Midbrain (tissue), 1 donor: ENCODE data around the gene INSYN2A.

Experiments used
- DNase-seq: peaks from one replicate; lab custom pipeline; 2025; lab: John Stamatoyannopoulos, UW

Gene INSYN2A

DNA sequence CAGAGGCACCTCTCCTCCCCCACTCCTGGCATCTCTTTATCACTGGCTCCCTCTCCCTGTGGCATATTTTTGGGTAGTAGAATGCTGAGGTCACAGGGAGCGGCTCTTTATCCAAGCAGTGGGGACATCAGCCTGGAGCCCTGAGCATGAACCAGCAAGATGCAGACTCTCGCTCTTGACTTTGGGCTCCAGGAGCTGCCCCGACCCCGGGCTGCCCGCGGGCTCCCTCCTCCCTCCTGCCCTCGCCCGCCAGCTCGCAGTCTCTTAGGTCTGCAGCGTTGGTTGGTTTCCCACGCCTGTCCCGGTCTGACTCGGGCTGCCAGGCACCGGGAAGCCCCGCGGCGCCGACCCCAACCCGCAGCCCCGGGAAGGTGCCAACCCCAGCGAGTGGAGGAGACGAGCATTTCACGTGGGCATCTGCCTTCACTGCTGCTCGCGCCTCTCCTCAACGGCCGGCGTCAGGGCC is 1.3 kb downstream of the INSYN2A start:
- no peak for DNase-seq

GRCh38 chr10:127194599-127194998 is 1.8 kb downstream of the INSYN2A start:
- DNase-seq, result no peak

GRCh38 chr10:127194111-127194510 is 2.3 kb downstream of the INSYN2A start:
- DNase-seq, result no peak

DNA sequence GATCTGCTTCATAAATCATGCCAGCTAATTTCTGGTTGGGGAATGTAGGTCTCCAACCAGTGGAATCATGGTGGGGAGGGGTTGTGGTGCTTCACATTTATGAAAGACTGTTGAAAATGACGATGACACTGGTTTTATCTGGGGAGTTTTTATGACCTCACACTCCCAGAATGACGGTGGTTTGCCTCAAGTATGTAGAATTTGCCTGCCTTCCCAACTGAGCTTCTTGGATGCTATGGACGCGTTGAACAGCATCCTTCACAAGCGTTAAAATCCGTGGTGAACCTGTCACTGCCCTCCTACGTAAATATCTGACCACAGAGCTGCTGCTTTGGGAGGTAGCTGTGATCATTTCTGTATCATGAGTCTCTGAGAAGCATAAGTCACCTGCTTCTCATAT is 3.3 kb downstream of the INSYN2A start:
- DNase-seq, result no peak

GRCh38 chr10:127190427-127190826 is 6.0 kb downstream of the INSYN2A start:
- no peak for DNase-seq

DNA sequence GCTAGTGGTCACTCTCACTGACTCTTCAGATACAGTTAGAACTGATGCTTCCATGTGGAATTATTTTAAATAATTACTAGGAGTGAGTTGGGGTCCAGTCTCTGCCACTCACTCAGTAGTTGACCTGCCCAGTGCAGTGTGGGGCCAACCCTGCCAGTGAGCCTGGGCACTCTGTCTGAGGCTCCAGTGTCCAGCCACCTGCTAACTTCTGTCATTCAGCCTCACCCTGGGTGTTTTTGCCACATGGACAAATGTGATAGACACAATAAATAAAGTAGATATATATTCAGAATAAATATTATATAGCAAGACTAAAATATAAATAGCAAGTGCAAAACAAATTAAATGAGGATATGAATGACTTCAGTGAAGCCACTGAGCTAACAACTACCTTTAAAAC is 7.2 kb downstream of the INSYN2A start:
- DNase-seq, result no peak

DNA sequence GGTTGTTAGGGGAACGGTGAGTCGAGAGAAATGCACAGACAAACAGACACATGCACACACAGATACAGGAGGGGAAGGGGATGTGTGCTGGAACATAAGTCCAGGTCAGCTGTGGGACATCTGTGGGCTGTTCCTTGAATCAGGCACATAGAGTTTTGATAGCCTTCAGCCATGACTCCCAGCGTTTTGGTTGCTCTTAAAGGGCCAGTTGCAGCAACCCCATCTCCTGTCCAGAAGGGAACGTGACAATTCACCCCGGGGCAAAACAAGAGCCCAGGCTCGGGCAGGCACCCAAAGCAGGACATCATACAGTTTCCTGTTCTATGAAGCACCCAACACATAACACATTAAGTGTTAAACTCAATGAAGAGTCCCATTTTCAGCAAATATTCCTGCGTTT is 9.6 kb downstream of the INSYN2A start:
- DNase-seq, result no peak

DNA sequence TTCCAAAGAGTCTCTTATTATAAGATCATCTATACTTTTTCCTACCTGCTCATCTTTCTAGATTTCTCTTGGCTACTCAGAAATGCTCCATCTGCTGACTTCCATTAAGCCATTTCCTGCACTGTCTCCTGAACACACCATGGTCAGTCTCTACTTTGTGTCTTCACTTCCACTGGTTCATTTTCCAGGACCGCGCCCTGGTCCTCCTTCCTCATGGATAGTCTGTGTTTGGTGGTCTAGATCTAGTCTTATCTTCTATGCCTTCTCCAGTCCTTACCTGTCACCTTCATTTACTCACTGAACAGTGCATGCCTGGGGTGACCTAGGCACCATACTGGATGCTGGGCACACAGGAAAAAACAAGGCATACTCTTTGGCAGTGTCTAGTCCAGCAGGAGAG is 11.8 kb downstream of the INSYN2A start:
- DNase-seq, result no peak

GRCh38 chr10:127182161-127182560 is 14.2 kb downstream of the INSYN2A start:
- DNase-seq, result no peak

- no peak for DNase-seq
Measured at GRCh38 chr10:127179612-127180250, 16.7 kb downstream of the INSYN2A start.

DNA sequence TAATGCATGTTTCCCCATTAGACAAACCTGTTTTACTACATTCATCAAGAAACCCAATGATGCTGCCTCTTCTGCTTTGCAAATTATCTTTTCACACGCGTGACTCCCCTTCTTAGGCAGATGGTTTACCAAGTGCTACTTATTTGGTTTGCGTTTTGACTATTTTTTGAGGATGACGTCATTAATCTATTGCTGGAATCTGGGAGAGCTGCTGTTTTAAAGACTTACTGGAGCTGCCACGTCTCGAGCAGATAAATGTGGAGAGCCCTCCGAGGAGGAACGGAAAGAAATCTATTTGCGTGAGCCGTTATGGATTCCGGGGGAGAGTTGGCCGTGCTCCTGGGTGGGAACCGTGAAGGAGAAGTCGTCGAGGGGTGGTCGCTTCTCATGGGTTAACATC is 19.7 kb downstream of the INSYN2A start:
- no peak for DNase-seq

GRCh38 chr10:127175357-127176110 is 20.9 kb downstream of the INSYN2A start:
- no peak for DNase-seq

- no peak for DNase-seq
Measured at GRCh38 chr10:127174866-127175265, 21.5 kb downstream of the INSYN2A start.

- DNase-seq, result peak; percentile 50
Measured at GRCh38 chr10:127168261-127168660, 28.1 kb downstream of the INSYN2A start.

DNA sequence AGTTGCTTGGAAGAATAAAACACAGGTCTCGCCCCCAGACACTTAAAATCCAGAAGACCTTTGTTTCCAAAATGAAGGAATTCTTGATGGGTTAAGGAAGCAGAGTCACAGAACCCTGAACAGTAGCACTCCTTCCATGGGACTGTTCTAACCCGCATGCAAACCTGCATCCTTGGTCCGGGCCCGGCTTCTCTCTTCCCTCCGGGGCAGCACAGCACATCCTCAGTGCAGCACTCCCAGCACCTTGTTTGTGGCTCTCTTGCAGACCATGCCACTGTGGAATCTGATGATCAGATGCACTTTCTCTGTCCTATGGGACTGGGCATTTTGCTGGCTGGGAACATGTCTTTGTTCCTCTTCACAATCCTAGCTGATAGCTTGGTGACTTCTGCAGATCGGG is 33.5 kb downstream of the INSYN2A start:
- DNase-seq, result no peak

GRCh38 chr10:127161482-127161881 is 34.9 kb downstream of the INSYN2A start:
- DNase-seq, result no peak

GRCh38 chr10:127159648-127160245 is 36.6 kb downstream of the INSYN2A start:
- DNase-seq, result no peak

- DNase-seq, result no peak
Measured at GRCh38 chr10:127158662-127159061, 37.7 kb downstream of the INSYN2A start.

DNA sequence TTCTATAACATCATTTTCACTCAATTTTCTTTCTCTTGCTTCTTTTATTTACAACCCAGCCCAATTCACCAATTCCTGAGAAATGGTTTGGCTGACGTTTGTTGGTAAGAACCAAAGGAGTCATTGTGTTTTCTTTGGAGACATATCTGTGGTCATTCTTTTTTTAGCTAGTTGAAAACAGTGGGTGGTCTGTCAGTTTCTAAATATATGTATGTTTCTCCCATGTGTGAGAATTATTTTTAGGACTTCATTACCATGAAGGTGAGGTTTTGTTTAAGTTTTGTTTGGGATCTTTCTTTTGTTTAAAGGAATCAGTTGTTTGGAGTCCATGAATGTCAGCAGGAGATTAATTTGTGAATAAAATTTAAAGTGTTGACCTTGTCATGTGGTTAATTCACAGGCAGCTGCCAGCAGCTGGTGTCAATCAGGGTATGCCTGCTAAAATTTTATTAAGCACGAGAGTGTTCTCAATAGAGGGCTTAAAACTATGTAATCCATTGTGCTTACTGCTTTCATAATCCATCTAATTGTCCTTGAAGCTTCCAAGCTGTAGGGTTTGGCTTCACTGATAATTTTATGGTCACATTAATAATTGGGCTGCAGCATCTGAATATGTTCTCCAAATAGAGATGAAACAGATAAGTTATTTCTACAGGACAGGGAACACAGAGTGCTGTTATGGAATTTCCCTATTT is 38.7 kb downstream of the INSYN2A start:
- DNase-seq, result no peak

DNA sequence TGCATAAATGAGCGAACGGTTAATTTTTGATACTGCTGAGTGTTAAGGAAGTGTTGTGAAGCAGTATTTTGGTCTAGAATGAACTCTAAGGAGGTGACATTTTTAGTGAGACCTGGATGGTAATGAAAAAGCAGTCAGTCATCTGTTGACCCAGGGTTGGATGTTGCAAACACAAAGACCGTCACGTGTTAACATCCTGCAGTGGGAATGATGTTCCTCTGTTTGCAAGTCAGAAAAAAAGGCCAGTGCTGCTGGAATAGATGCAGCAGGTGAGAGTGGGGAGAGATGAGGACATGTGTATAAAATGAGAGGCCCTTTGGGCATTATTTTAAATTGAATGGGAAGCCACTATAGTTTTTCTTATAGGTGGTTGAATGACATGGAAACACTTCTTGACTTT is 39.3 kb downstream of the INSYN2A start:
- DNase-seq, result no peak

GRCh38 chr10:127154831-127155620 is 41.4 kb downstream of the INSYN2A start:
- no peak for DNase-seq

GRCh38 chr10:127153181-127153580 is 43.2 kb downstream of the INSYN2A start:
- DNase-seq, result no peak
